ENCODE measurements around the gene PARD6G. TPM values are rescaled to one million over a fixed set of nuclear protein-coding genes. Genes with fewer than 3 reads are reported as not detected.

Gene PARD6G
- total and polyA plus RNA-seq, 9 of the 15 experiments (the other 6 are each of a cell fraction or from before 2014, with no cell fraction given), result 0.03 to 1.2 (median 0.26) TPM

- in situ Hi-C loops (cut with MboI) (no loop called here), intact Hi-C loops (cut with micrococcal nuclease) (no loop called here)
- H3K9ac ChIP-seq (ENCODE audit: insufficient read depth in 1 of 2, low read depth in 2 of 2, low read length in 2 of 2), result no peak overlapping the region
- 0% methylated on average over 4 of the region's 4 CpGs for WGBS (ENCODE audit: insufficient coverage, low coverage, missing lambda C conversion rate)
- FAIRE-seq, result no peak
- ChIA-PET CTCF (ENCODE audit: low intra/inter-chr PET ratio) (no interaction called here), POLR2A (no interaction called here)
- no peaks in the 10 kb centered on the region; a peak in 1 of 5 replicates for H3K4me1 ChIP-seq (replicated peaks in 1 of 2; ENCODE audit: control insufficient read depth in 2 of 2, insufficient read depth in 2 of 2, low read length in 2 of 2)
- H3K27ac ChIP-seq (ENCODE audit: extremely low read depth, low read depth, low read length), result no peak overlapping the region
- peaks cover 0 to 16% of the 10 kb centered on the region in 2 experiments; a peak in 2 of 5 replicates for H3K27me3 ChIP-seq (ENCODE audit: control insufficient read depth in 2 of 2, insufficient read depth in 2 of 2, low read length in 2 of 2)
- no peak for DNase-seq (ENCODE audit: extremely low read depth in 1 of 4, low spot score in 3 of 4)
- no peaks in the 10 kb centered on the region for H3K9me1 ChIP-seq (ENCODE audit: control insufficient read depth, insufficient read depth, low read length)
- H3K4me3 ChIP-seq, result no peak overlapping the region
- no TSS peak for BruUV-seq (replicated peaks)
- no peaks in the 10 kb centered on the region for H3K9me3 ChIP-seq (replicated peaks; ENCODE audit: control insufficient read depth, insufficient read depth, low read depth, low read length)
- no peak overlapping the region for H3K4me2 ChIP-seq (ENCODE audit: insufficient read depth, low read length)
- no peaks in the 10 kb centered on the region for H4K20me1 ChIP-seq (replicated peaks; ENCODE audit: control insufficient read depth, insufficient read depth, low read length)
- H3K36me3 ChIP-seq (ENCODE audit: control insufficient read depth, insufficient read depth, low read length), result no peaks in the 10 kb centered on the region
- ATAC-seq, result no peak
- TF ChIP-seq ATF1 (CRISPR knock-in tag; IDR thresholded peaks at IDR 0.05) (no peak), ATF1 (tag; IDR thresholded peaks at IDR 0.05) (no peak)
- H2AFZ ChIP-seq (ENCODE audit: low read depth, low read length), result no peak overlapping the region
- H3K79me2 ChIP-seq (ENCODE audit: control insufficient read depth, insufficient read depth, low read length), result no peaks in the 10 kb centered on the region
These were observed 14.6 kb downstream of the PARD6G start for GRCh38 chr18:80232710-80233109.

GRCh38 chr18:80232030-80232429 lies 15.3 kb downstream of the PARD6G start:
- Histone ChIP-seq H3K36me3 (ENCODE audit: control insufficient read depth, insufficient read depth, low read length) (no peaks in the 10 kb centered on the region), H2AFZ (ENCODE audit: low read depth, low read length) (no peak overlapping the region), H3K9me1 (ENCODE audit: control insufficient read depth, insufficient read depth, low read length) (no peaks in the 10 kb centered on the region), H3K9me3 (replicated peaks; ENCODE audit: control insufficient read depth, insufficient read depth, low read depth, low read length) (no peaks in the 10 kb centered on the region), H4K20me1 (replicated peaks; ENCODE audit: control insufficient read depth, insufficient read depth, low read length) (no peaks in the 10 kb centered on the region), H3K27me3 (ENCODE audit: control insufficient read depth in 2 of 2, insufficient read depth in 2 of 2, low read length in 2 of 2) (peaks cover 0 to 16% of the 10 kb centered on the region in 2 experiments; a peak in 2 of 5 replicates), H3K4me3 (no peak overlapping the region), H3K27ac (ENCODE audit: extremely low read depth, low read depth, low read length) (no peak overlapping the region), H3K4me2 (ENCODE audit: insufficient read depth, low read length) (no peak overlapping the region), H3K4me1 (replicated peaks in 1 of 2; ENCODE audit: control insufficient read depth in 2 of 2, insufficient read depth in 2 of 2, low read length in 2 of 2) (no peaks in the 10 kb centered on the region; a peak in 1 of 5 replicates), H3K79me2 (ENCODE audit: control insufficient read depth, insufficient read depth, low read length) (no peaks in the 10 kb centered on the region), H3K9ac (ENCODE audit: insufficient read depth in 1 of 2, low read depth in 2 of 2, low read length in 2 of 2) (no peak overlapping the region)
- no TSS peak for BruUV-seq (replicated peaks)
- FAIRE-seq, result no peak
- WGBS (ENCODE audit: insufficient coverage, low coverage, missing lambda C conversion rate), result 0% methylated on average over 2 of the region's 5 CpGs
- CTCF ChIA-PET (ENCODE audit: low intra/inter-chr PET ratio), result no interaction called here
- in situ Hi-C loops (cut with MboI) (no loop called here), intact Hi-C loops (cut with micrococcal nuclease) (no loop called here)
- no peak for TF ChIP-seq ETV6 (IDR thresholded peaks at IDR 0.05; ENCODE audit: borderline replicate concordance in 1 of 2, low read depth in 2 of 2, low read length in 1 of 2)
- no peak for TF ChIP-seq ETV6 (CRISPR knock-in tag; IDR thresholded peaks at IDR 0.05; ENCODE audit: borderline replicate concordance)
- no peak for TF ChIP-seq E2F3 (CRISPR knock-in tag; IDR thresholded peaks at IDR 0.05)
- DNase-seq (ENCODE audit: extremely low read depth in 1 of 4, low spot score in 3 of 4), result no peak
- POLR2A ChIA-PET, result no interaction called here
- ATAC-seq, result no peak
